Activated CD8-positive, alpha-beta memory T cell treated with anti-CD3 and anti-CD28 coated beads, Interleukin-2, amount 50 U/mL, for 1 hour (primary cell): Measurements from ENCODE around the gene ATG16L1.

ENCODE experiments used
- DNase-seq: peaks from one replicate; pipeline ENCODE4 v3.0.0-alpha.2; 2020; ENCODE audit errors: extremely low read depth

Gene ATG16L1

DNA sequence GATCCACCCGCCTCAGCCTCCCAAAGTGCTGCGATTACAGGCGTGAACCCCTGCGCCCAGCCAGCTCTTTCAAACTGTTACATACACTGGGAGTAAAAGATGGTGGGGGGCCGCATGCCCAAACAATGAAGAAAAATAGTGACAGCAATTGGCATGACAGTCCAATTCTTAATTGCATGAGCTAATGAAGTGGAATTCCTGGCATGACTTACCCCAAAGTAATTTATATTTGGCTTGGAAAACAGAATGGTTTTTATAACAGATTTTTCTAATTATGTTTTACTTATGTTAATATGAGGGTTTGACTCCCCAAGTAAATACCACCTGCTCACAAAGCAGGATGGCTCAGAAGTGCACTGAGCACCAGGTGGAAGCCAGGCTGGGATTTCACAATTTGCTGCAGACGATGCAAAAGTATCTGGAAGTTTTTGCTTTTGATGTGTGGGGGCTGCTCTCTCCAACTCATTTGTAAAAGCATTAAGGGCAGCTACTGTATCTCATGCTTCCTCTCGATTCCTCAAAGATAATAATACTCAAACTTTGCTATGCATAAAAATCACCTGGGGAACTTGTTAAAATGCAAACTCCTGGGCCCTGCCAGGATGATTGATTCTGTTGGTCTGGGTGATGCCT lies 24.0 kb upstream of the ATG16L1 start:
- DNase-seq: no peak

DNA sequence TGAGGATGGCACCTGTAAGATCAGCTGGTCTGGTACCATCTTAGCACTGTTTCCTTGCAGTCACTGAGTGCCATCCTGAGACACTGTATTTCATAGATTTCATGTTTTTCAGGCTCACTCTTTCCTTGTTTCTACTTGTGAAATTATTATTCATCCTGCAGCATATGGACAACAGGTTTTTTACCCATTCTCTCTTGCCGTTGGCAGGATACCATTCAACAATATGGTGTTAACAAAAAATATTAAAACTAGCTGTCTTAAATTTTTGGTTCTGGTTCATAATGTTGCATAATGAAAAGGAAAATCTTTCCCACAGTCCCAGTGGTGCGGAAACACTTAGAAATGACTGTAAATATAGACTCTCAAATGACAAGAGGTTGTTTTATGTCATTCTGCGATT lies 23.1 kb upstream of the ATG16L1 start:
- DNase-seq: no peak

DNA sequence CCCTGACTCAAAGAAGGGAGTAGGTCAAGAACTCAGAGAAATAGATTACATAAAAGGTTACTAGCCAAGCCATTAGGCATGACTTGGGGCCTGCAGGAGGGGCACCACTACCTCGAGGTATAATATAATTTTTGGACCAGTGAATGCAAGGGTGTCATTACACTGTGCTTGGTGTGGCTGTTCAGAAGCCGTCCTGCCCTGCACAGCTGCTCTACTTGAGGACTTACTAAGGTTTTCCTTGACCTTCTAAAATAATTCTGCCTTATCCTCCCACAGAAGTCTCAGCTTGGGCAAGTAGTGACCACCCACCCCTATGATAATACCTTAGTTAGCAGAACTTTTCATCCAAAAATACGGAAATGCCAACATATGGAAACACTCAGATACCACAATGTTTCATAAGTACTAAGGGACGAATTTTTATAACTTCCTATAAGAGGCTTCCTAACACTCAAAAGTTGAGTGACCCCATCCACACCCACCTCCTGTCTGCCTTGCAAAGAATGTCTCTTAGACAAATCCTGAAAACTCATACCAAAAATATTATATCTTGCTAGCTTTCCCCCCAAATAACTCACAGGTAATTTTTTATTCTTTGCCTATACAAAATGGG lies 17.7 kb upstream of the ATG16L1 start:
- DNase-seq: no peak

DNA sequence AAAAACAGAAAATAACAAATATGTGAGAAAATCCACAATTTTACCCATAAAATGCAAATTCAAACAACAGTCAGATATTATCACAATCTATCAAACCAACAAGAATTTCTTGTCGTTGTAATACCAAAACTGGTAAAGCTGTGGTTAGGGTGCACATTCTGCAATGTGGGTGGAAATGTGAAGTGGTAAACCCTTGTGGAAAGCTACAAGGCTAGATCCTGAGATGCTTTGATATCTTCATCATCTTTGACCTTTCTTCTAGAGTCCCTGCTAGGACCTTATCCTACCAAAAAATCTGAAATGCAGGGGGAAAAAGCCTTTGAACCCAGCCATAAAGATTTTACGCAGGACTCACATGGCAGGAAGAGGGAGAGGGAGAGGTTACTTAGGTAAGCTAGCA lies 17.2 kb upstream of the ATG16L1 start:
- DNase-seq: no peak

DNA sequence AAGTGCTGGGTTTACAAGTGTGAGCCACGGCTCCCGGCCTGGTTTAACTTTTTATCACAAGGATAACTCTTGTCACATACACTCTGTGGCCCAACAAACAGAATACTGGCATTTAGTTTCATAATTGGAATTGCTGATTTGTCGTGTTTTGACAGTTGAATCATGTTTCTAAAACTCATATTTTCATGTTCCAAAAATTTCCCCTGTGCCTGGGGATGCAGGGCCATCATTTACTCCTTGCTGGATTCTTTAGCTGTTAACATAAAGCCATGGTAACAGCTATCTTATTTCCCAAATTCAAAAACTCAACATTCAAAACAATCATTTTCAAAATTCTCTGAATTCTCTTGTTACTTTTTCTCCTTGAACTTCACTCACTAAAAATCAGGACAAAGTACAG lies 16.5 kb upstream of the ATG16L1 start:
- no peak for DNase-seq

DNA sequence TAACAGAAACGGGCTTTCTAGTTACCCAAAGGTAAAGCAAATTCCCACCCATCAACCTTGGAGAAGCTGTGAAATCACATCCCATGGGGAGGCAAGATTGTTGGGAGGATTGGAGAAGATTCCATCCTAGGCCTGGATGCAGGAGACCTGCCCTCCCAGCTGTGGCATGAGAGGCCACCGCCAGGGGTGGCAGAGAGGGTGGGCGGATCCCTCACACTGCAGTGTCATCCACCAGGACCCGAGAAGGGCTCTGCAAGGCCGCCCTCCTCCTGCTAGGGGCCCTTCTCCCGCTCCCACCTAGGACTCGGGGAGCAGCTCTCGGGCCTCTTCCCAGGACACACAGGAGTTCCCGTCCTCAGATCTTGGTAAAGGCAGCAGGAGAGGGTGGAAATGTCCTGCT lies 15.5 kb upstream of the ATG16L1 start:
- no peak for DNase-seq

DNA sequence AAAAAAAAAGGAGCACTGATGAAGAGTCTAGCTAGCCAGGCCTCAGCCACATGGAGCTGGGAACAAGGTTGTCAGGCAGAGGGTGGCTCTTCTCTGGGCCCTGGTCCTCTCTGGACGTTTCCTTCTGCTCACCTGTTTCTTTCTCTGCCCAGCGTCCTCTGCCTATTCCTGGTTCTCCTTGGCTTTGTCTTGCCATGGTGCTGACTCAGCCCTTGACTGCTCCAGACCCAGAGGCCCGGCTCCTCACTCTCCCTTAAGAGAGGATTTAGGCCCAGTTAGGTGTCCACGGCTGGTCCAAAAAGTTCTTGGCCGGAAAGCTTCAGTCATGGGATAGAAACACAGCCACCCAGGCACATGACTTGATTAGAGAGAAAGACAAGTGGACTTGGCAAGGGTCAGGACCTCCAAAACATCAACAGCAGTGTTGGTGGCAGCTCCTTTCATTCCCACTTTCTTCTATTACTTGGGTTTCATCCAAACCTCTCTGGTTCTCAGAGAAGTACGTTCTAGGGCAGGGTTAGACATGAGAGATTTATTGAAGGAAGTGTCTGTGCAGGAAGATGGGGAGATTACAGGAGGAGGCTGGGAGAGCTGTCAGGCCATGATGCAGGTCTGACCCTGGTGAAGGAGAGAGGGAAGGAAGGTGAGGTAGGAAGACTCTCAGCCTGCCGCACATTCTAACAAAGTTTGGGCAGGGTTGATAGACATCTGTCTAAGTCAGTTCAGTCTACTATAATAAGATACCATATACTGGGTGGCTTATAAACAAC lies 14.5 kb upstream of the ATG16L1 start:
- DNase-seq: no peak

DNA sequence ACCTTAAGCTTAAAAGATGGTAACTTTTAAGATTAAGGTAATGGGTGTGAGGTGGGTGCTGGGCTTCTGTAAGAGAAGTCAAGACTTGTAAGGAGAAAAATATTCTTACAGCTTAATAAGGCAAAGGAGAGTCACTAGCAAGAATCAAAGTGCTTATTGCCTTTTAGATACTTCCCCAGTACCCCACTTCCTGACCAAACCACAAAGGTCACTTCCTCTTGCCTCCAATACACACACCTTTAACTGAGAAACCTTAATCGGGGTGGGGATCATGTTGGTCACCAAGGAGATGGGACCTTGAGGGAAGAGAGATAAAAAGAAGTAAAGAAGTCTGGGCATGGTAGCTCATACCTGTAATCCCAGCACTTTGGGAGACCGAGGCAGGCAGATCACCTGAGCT lies 10.6 kb upstream of the ATG16L1 start:
- no peak for DNase-seq

DNA sequence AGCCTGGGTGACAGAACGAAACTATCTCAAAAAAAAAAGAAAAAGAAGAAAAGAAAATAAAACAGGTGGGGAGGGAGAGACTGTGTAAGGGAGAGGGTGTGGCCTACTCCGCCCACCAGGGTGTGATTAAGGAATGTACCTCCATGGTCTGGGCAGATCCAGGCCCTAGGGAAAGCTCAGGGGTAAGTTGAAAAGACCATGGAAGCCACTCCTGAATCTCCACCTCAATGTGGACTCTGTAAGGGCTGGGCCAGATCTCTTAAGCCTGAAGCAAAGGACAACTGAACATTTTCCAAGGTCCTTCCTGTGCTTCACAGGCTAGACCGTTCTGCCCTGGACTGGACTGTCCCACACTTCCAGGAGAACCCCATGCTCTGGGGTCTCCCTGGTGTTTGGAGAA lies 9.7 kb upstream of the ATG16L1 start:
- DNase-seq: no peak

DNA sequence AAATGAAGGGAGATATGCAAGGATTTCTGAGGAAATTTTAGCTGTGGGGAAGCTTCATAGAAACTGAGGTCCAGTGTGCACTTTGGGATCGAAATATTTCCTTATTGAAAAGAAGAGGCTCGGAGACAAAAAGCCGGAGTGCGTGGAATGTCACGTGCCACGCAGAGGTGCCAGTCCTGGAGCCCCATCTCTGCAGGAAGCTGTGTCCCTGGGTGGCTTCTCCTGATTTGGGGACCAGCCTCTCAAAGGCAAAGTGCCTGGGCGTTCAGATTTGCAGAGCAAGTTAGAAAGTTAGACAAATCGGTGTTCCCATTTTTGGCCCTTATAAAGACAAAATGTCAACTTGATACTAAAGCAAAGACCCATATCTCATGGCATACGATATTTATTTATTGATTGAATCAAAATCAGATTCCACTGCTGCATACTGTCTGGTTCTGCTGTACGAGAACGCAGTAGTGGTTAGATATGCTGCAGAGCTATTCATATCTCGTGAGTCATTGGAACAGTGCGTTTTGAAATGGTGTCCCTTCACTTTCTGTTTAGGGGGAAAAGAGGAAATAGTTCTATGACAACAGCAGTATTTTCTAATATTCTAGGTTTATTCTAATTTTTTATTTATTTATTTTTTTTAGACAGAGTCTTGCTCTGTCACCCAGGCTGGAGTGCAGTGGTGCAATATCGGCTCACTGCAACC lies 9.1 kb upstream of the ATG16L1 start:
- DNase-seq: no peak

DNA sequence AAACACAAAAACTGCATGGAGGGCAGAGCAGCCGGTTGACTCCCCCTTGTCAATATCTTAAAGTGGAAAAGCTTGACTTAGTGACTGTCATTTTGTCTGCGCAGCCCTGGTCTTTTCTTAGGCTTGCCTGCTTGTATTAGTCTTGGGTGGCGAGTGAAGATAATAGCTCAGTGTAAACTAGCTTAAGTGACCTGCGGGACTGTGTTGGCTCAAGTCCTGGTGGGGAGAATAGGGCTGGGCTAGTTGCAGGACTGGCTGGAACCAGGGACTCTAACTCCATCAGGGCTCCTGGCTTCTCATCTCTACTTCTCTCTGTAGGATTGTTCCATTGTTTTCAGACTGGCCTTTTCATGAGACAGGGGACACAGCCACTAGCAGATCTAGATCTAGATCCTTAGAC lies 8.1 kb upstream of the ATG16L1 start:
- DNase-seq: no peak

DNA sequence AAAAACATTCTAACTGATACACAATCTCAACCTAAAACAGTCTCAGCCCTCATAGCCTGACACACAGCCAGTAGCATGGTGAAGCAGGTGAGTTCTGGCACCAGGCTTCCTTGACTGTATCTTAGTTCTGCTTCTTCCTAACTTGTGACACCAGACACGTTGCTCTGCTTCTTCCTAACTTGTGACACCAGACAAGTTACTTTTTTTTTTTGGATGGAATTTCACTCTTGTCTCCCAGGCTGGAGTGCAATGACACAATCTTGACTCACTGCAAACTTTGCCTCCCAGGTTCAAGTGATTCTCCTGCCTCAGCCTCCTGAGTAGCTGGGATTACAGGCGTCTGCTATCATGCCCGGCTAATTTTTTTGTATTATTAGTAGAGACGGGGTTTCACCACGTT lies 6.7 kb upstream of the ATG16L1 start:
- DNase-seq: no peak

DNA sequence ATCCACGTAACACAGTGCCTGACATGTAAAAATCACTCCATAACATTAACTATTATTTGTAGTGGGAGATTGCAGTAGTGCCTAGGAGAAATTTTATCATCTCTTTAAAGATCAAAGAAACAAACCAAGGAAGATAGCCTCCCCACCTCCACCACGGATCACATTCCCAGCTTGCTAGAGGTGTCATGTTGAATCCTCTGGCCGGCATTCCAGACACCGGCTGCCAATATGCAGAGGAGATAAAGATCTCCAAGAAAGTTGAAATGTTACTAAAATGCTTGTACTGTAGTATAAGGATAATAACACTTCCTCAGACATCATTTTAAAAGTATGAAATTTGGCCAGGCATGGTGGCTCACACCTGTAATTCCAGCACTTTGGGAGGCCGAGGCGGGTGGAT lies 6.1 kb upstream of the ATG16L1 start:
- DNase-seq: no peak

DNA sequence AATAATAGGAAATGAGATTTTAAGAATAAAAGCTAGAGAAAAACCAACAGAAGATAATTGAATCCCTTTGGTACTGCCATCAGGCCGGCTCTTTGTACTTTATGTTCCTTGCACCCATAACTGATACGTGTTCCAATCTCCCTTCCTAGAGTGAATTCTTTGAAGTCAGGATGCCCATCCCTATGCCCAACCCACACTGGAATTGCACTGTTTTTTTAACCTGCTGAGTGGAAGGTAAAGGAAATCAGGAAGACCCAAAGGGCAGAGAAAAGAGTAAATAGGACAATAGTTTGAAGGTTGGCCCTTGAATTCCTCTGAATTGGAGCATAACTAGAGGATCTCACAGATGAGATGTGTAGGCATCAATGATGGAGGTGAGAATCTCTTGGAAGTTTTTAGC lies 4.4 kb upstream of the ATG16L1 start:
- DNase-seq: no peak

DNA sequence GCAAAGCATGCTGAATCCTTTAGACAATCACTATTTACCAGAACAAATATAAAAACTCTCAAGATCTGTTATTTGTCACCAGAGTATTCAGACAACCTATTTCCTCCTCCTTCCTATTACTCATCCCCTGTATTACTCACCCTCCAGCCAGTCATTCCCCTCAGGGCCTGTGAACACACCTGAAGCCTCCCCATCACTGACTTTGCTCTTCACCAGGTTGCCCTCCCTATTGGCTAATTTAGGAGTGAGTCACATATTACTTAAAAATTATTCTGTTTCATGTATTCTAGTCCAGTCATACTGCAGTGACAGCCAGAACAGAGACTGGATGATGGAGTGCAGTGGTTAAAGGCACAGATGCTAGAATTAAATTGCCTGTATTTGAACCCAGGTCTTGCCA lies 3.7 kb upstream of the ATG16L1 start:
- peak; percentile 58 for DNase-seq

DNA sequence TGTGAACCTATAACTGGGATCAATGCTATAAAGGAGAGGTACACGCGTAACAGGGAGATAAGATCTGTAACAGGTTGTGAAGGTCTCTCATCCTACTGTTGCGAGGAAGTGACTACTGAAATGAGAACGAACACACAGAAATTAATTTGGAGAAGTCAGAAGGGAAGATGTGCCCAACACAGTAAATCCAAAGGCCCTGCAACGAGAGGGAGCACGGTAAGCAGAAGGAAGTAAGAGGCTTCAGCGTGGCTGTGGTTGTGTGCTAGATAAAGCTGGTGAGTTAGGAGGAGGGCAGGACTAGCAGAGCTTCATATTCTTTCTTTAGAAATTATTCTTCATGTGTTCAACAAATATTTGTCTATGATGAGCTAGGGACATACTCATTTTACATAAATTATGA lies 2.5 kb upstream of the ATG16L1 start:
- DNase-seq: no peak

DNA sequence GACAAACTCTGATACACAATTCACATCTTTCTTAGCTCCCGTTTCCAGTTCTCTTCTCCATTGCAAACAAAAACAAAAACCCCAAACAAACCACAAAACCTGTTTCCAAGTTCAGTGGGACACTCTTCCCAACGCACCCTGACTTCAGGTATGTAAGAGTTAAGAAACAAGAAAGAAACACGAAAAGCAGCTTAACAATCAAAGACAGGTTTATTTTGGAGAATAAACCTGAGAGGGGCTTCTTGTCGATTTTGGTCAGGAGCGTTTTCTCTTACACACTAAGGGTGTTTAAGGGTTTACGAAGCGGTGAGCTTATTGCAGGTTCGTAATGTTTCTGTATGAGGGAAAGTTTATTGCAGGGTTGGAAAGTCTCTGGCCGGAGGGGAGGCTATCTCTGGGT lies 905 bp upstream of the ATG16L1 start:
- no peak for DNase-seq

DNA sequence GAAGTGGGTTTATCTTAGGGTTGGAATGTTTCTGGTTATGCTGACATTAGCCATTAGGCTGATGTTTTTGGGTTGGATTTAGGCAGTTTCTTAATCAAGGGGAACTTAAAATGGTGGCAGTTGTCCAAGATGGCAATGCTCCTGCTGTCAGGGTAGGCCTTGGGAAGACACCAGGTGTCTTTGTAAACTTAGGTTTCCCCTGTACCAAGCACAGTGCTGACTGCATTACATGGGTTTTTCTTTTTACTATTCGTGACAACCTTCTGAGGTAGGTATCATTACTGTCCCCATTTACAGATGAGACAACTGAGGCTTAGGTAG lies 528 bp upstream of the ATG16L1 start:
- DNase-seq: no peak

DNA sequence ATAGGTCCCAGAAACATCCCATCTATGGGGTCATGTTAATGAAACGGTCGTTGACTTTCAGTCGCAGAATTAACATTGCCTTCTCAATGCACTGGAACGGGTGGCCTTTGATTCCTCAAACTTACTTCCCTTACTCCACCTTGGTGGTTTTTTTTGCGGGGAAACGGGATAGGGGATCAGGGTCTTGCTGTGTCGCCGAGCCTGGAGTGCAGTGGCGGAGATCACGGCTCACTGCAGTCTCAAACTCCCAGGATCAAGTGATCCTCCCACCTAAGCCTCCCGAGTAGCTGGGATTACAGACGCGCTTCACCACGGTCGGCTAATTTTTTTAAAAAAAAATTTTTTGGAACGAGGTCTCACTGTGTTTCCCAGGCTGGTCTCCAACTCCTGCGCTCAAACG lies 754 bp downstream of the ATG16L1 start:
- no peak for DNase-seq

DNA sequence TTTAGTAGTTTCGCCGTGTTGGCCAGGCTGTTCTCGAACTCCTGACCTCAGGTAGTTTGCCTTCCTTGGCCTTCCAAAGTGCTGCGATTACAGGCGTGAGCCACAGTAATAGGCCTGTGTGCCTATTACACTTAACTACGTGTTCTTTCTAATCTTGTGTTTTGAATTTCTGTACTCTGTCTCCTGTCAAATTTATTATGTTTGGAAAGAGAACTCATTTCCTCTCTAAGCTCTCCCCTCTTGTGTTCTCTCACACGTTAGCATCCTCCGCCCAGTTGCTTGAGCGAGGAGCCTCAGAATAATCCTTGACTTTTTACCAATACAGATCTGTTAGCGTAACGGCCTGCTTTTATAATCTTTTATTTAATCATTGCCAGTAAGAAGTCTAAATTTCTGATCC lies 3.7 kb downstream of the ATG16L1 start:
- DNase-seq: no peak

DNA sequence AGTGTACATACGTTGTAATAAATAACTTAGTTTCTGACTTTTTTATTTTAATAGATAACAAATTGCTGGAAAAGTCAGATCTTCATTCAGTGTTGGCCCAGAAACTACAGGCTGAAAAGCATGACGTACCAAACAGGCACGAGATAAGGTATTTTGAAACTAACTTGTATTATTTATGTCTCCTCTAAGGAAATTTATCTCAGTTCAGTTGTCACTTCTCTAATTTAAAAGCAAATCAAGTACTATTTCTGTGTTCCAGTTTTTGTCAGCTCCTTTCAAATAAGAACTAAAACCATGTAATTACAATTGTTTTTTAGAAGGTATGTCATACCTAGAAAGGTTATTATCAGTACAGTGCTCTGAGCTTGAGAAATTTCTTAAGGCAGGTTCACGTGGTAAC lies 4.6 kb downstream of the ATG16L1 start:
- no peak for DNase-seq

DNA sequence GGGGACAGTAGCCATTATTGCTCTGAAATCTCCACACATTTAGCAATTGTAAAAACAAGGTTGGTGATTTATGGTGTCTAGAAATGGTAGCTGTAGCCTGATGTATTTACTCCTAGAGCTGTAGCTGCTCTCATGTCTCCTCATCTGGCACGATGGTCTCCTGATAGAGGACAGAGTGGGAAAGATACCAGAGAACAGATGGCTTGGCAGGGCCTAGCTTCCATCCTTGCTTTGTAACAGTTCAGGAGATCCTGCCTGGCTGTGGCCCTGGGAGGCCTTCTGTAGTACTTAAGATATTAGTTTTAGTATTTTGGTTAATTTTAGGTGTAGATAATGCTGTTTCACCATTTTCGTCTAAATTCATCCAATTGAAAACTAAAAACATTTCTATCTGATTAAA lies 6.7 kb downstream of the ATG16L1 start:
- DNase-seq: no peak

DNA sequence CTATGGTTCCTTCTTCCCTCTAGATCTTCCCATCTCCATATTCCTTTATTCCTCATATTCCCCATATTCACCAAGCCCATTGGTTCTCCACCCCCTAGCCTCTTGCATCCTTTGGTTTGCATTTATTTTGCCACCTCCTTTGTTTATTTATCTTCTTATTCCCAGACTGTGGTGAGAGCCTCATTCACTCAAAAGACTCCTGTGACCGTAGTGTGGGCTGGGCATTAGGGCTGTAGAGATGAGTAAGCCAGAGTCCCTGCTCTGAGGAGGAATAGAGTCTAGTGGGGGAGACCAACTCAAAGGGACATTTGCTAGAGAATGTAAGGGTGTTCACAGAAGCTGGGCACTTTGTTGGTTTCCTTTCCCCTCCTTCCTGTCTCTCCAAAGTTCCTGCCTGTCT lies 8.3 kb downstream of the ATG16L1 start:
- DNase-seq: no peak
